Large intestine (tissue), 3 donors: ENCODE data around the gene USP3. TPM values are rescaled to one million over a fixed set of nuclear protein-coding genes. Genes with fewer than 3 reads are reported as not detected.

ENCODE experiments used
- DNase-seq, 2 donors: peaks; one replicate each; pipeline versions ENCODE4 v3.0.0 to v3.0.0-alpha.2; 2013
- H3K27ac ChIP-seq: one replicate; pipeline ENCODE4 v1.5.1; 2013; ENCODE audit warnings: low read length
- H3K27me3 ChIP-seq: 2 replicates; pipeline ENCODE4 v1.6.1; 2013; ENCODE audit warnings: low read length; ENCODE audit not compliant: control insufficient read depth, insufficient read depth
- H3K36me3 ChIP-seq: 2 replicates; pipeline ENCODE4 v1.6.1; 2013; ENCODE audit warnings: low read length; ENCODE audit not compliant: control insufficient read depth, insufficient read depth
- H3K4me1 ChIP-seq: one replicate; pipeline ENCODE4 v1.6.1; 2013; ENCODE audit warnings: low read length; ENCODE audit not compliant: control insufficient read depth, insufficient read depth
- H3K4me3 ChIP-seq: one replicate; pipeline ENCODE4 v1.5.1; 2013; ENCODE audit warnings: low read length
- H3K9me3 ChIP-seq: one replicate; pipeline ENCODE4 v1.6.1; 2013; ENCODE audit warnings: mild to moderate bottlenecking, low read depth, low read length, moderate library complexity; ENCODE audit not compliant: control insufficient read depth
- WGBS: methylation state at CpG from one replicate; pipeline ENCODE4 v1.1.5; 2013; ENCODE audit warnings: low lambda C conversion rate; ENCODE audit not compliant: insufficient coverage; 5-methylcytosine and 5-hydroxymethylcytosine counted together
- polyA plus RNA-seq: library from polyadenylated mRNA; unstranded; fragments of 120-200 nt; gene quantifications from one replicate; pipeline ENCODE4 v1.2.1, GENCODE V29; 2013

USP3 gene
- polyA plus RNA-seq, 1 donor: 32.7 TPM

DNA sequence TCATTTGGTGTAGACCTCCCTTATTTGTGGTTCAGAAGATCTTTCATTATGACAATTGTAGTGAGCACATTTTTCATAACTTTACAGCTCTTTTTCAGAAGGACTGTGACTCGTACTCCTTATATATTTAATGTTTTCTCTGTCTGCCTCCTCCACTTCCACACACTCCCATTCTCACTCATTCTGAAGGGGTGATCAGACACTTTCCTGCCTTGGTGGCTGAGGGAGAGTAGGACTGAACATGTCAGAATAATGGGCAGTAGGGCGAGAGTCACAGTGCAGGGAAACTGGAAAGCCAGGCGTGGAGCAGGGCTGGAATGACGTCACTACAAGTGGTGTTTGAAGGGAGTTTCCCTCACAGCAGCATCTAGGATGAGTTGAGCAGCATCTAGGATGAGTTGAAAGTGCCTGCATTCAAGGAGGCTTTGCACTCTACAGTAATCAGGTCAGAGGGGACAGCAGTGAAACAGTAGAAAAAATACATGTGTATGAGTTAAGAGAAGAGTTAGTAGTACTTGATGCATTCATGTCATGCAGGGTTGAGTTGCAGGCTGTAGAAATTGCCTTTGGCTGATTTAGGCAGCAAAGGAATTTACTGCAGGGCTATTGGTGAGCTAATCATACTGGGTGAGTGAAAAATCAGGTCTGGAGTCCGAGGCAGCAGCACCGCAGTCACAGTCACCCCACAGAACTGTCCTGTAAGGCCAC lies 56.5 kb downstream of the USP3 start:
- Histone ChIP-seq H3K4me1 (no peaks in the 10 kb centered on the region), H3K27ac (no peak overlapping the region), H3K36me3 (peaks cover 52% of the 10 kb centered on the region), H3K4me3 (no peak overlapping the region), H3K9me3 (no peaks in the 10 kb centered on the region), H3K27me3 (no peaks in the 10 kb centered on the region)
- no peak for DNase-seq
- WGBS: no CpG with 5 or more reads among the region's 6 CpGs

DNA sequence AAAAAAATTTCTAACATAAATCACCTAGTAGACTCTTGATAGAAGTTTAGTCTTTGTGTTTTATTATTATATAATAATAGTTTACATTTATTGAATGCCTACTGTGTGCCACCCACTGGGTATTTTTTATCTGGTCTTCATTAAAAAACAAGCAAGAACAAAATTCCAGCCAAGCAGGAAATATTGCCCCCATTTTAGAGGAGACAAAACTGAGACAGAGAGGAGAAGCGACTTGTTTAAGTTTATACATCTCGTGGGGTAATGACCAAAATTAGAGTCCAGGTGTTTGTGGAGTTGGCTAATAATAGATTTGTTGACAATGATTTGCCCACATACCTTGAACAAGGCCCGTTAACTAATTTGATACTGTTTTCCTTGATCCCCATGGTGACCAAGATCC lies 59.7 kb downstream of the USP3 start:
- no peak overlapping the region for H3K27ac ChIP-seq
- no peaks in the 10 kb centered on the region for H3K9me3 ChIP-seq
- DNase-seq: no peak
- H3K27me3 ChIP-seq: no peaks in the 10 kb centered on the region
- peaks cover 40% of the 10 kb centered on the region for H3K36me3 ChIP-seq
- WGBS: 60% methylated on average over 1 of the region's 3 CpGs
- no peak overlapping the region for H3K4me3 ChIP-seq
- no peaks in the 10 kb centered on the region for H3K4me1 ChIP-seq

DNA sequence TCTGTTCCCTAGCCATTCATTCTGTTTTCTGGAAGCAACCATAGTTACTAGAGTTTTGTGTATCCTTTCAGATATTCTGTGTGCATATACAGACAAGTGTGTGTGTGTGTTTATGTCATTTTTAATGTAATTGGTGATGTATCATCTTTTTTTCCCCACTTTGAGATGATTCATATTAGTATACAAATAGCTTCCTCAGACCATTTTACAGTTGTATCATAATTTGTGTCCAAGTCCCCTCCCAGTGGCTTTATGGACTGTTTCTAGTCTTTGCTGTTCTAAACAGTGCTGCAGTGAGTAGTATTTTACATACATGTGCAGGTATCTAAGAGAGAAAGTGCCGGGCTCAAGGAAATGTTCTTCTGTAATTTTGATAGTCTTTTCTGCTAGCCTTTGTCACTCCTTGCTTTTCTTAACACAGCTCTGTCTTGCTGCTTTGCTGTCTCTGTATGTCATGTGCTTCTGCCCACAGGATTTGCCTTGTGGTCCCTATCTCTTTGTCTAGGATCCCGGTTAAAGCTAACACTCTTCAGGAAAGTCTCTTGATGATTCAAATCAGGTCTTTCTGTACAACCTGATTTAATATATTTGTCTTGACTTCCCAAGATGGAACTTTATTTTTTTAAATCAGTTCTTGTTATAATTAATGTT lies 61.3 kb downstream of the USP3 start:
- H3K4me3 ChIP-seq: no peak overlapping the region
- H3K36me3 ChIP-seq: peaks cover 43% of the 10 kb centered on the region
- DNase-seq: no peak
- no peaks in the 10 kb centered on the region for H3K9me3 ChIP-seq
- 100% methylated on average over 1 of the region's 2 CpGs for WGBS
- H3K4me1 ChIP-seq: no peaks in the 10 kb centered on the region
- H3K27me3 ChIP-seq: no peaks in the 10 kb centered on the region
- H3K27ac ChIP-seq: no peak overlapping the region

- Histone ChIP-seq H3K36me3 (peaks cover 36% of the 10 kb centered on the region), H3K4me1 (no peaks in the 10 kb centered on the region), H3K4me3 (no peak overlapping the region), H3K27me3 (no peaks in the 10 kb centered on the region), H3K9me3 (no peaks in the 10 kb centered on the region), H3K27ac (no peak overlapping the region)
- WGBS: 83% methylated on average over 1 of the region's 7 CpGs
- no peak for DNase-seq
Measured at GRCh38 chr15:63572749-63573464, 68.5 kb downstream of the USP3 start.

DNA sequence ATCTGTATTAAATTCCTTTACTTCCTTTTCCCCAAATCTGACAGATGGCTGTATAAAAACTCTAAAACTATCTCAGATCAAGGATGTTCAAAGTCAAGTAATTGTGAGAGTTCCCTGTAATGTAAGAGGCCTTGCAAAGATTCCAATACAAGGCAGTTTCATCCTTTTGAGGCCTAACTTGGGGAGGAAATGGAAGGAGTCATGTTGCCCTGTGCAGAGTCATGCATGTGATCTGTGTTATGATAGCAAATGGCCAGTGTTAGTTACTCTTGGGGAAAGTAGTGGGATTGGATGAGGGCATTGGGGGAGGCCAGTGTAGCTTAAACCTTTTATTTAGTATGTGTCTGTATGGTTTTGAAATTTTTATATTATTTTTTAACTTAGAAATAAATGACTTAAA lies 69.1 kb downstream of the USP3 start:
- Histone ChIP-seq H3K27ac (no peak overlapping the region), H3K36me3 (peaks cover 38% of the 10 kb centered on the region)
- no peak for DNase-seq

GRCh38 chr15:63575312-63575711 lies 70.9 kb downstream of the USP3 start:
- no CpG with 5 or more reads among the region's 1 CpG for WGBS
- Histone ChIP-seq H3K9me3 (no peaks in the 10 kb centered on the region), H3K4me1 (no peaks in the 10 kb centered on the region), H3K27me3 (no peaks in the 10 kb centered on the region), H3K4me3 (no peak overlapping the region), H3K27ac (no peak overlapping the region), H3K36me3 (peaks cover 32% of the 10 kb centered on the region)
- DNase-seq: no peak

More for the DNA sequence above, 69.1 kb downstream of the USP3 start:
- no peak overlapping the region for H3K4me3 ChIP-seq
- H3K9me3 ChIP-seq: no peaks in the 10 kb centered on the region
- no peaks in the 10 kb centered on the region for H3K27me3 ChIP-seq
- no peaks in the 10 kb centered on the region for H3K4me1 ChIP-seq

- Histone ChIP-seq H3K9me3 (no peaks in the 10 kb centered on the region), H3K36me3 (peaks cover 28% of the 10 kb centered on the region), H3K27me3 (no peaks in the 10 kb centered on the region), H3K27ac (no peak overlapping the region), H3K4me1 (no peaks in the 10 kb centered on the region), H3K4me3 (no peak overlapping the region)
- DNase-seq: no peak
- WGBS: no CpG with 5 or more reads among the region's 6 CpGs
Measured at GRCh38 chr15:63576441-63576840, 72.0 kb downstream of the USP3 start.

- Histone ChIP-seq H3K27ac (no peak overlapping the region), H3K4me1 (no peaks in the 10 kb centered on the region), H3K4me3 (no peak overlapping the region), H3K27me3 (no peaks in the 10 kb centered on the region), H3K36me3 (peaks cover 36% of the 10 kb centered on the region), H3K9me3 (no peaks in the 10 kb centered on the region)
- DNase-seq: no peak
Measured at GRCh38 chr15:63582179-63582578, 77.8 kb downstream of the USP3 start.

DNA sequence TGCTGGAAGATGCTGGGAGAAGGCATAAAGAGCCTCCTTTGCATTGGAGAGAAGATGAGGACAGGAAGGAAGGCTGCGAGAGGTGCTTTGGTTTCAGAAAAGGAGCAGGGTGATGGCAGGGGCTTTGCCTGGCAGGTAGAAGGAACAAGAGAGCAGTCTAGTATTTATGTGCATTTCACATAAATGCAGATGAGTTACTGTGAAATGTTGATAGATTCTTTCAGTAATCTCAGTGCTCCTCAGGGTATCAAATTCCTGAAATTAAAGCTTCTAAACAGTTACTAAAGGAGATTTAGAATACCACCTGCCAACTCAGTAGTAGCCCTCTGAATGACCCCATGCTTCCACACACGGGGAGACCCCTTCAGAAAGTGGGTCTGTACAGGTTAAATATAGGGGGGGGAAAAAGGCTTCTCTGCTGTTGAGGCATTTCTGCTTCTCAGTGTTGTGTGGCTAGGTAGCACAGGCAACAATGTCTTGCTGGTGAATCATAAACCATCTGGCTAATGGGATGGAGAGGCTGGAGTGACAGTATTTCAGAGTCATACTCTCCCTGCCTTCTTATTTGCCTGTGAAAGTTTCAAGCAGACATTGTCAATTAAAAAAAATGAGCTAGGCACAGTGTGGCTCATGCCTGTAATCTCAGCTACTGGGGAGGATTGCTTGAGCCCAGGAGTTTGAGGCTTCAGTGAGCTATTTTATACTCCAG lies 78.5 kb downstream of the USP3 start:
- H3K27ac ChIP-seq: no peak overlapping the region
- H3K36me3 ChIP-seq: peaks cover 32% of the 10 kb centered on the region
- H3K9me3 ChIP-seq: no peaks in the 10 kb centered on the region
- DNase-seq: no peak
- no peaks in the 10 kb centered on the region for H3K27me3 ChIP-seq
- H3K4me3 ChIP-seq: no peak overlapping the region
- no peaks in the 10 kb centered on the region for H3K4me1 ChIP-seq
- WGBS: no CpG with 5 or more reads among the region's 2 CpGs

DNA sequence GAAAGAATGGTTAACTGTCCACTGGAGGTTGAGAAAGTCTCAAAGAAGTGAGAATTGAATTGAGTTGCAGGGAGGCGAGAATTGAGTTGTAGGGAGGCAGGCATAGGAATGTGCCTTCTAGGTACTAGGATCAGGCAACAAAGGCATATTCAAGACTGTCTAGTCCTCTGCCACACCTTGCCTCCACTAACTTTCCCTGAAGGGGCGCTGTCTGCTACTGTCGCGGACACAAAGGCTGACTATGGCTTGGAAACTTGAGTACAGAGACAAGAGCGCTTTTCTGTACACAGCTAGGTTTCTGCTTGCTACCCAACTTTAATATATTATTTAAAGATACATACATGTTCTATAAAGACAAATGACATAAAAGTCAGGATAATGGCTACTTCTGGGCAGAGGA lies 82.4 kb downstream of the USP3 start:
- Histone ChIP-seq H3K4me1 (no peaks in the 10 kb centered on the region), H3K27ac (no peak overlapping the region), H3K36me3 (peaks cover 56% of the 10 kb centered on the region), H3K4me3 (no peak overlapping the region), H3K9me3 (no peaks in the 10 kb centered on the region), H3K27me3 (no peaks in the 10 kb centered on the region)
- no peak for DNase-seq
- WGBS: 100% methylated on average over 1 of the region's 5 CpGs
